Tibial artery (tissue), 4 donors: ENCODE measurements around the gene NADK.

Experiments
- DNase-seq, 2 donors: peaks; one replicate each; pipeline ENCODE4 v3.0.0-alpha.2; 2019
- H3K27ac ChIP-seq, 2 donors: fragments of 200-600 bp; sonication (generic) in 1 of 2; 1 replicate in 1 of 2; 2 replicates in 1 of 2; pipeline ENCODE4 v1.5.1; 2018 to 2019; ENCODE audit warnings: mild to moderate bottlenecking in 1 of 2
- H3K27me3 ChIP-seq, 2 donors: fragments of 200-600 bp; sonication (generic) in 1 of 2; one replicate each; pipeline versions ENCODE4 v1.5.1 to v1.6.0; 2016 to 2019
- H3K36me3 ChIP-seq, 3 donors: fragments of 200-600 bp; sonication (generic) in 2 of 3; one replicate each; pipeline ENCODE4 v1.5.1; 2016 to 2019; ENCODE audit warnings: mild to moderate bottlenecking in 2 of 3
- H3K4me1 ChIP-seq, 4 donors: fragments of 200-600 bp; sonication (generic) in 2 of 4; 1 replicate in 3 of 4; 2 replicates in 1 of 4; pipeline ENCODE4 v1.5.1; 2016 to 2019
- H3K4me3 ChIP-seq, 2 donors: fragments of 200-600 bp; sonication (generic) in 1 of 2; 1 replicate in 1 of 2; 2 replicates in 1 of 2; pipeline ENCODE4 v1.5.1; 2018 to 2019; ENCODE audit warnings: mild to moderate bottlenecking in 2 of 2
- H3K9me3 ChIP-seq, 3 donors: fragments of 200-600 bp; sonication (generic) in 1 of 3; one replicate each; pipeline ENCODE4 v1.5.1; 2016 to 2019
- CTCF ChIP-seq, 2 experiments: fragments of 200-600 bp in 1 of 2; fragments of 450-650 bp in 1 of 2; IDR thresholded peaks; one replicate each; pipeline ENCODE4 v1.5.1; 2017 to 2019; ENCODE audit warnings: antibody characterized with exemption in 2 of 2, mild to moderate bottlenecking in 1 of 2, moderate library complexity in 1 of 2
- intact Hi-C: fragments of 100-400 bp; cut with DNase I; formaldehyde crosslinking; loops from one replicate; pipeline ENCODE4 v1.15.0; 2023; ENCODE audit warnings: low total_unique reads

NADK gene

GRCh38 chr1:1785666-1786065 lies 7.4 kb upstream of the NADK start:
- intact Hi-C loops = loop anchor here (10.0 kb wide), 1 partner anchor 109 kb away; the partner anchor contains the start of gene GNB1
- Histone ChIP-seq H3K4me1 (peaks cover 8 to 30% (median 27%) of the 10 kb centered on the region in 4 donors), H3K4me3 (no peak overlapping the region), H3K9me3 (no peaks in the 10 kb centered on the region), H3K27me3 (no peaks in the 10 kb centered on the region), H3K36me3 (peaks cover 52 to 64% (median 58%) of the 10 kb centered on the region in 3 donors), H3K27ac (no peak overlapping the region)
- TF ChIP-seq CTCF (IDR thresholded peaks at IDR 0.05) = no peak
- DNase-seq = no peak

- intact Hi-C loops = loop anchor here (10.0 kb wide), 1 partner anchor 110 kb away; the partner anchor contains the start of gene GNB1
Observed at GRCh38 chr1:1784933-1785332, 6.7 kb upstream of the NADK start.

DNA sequence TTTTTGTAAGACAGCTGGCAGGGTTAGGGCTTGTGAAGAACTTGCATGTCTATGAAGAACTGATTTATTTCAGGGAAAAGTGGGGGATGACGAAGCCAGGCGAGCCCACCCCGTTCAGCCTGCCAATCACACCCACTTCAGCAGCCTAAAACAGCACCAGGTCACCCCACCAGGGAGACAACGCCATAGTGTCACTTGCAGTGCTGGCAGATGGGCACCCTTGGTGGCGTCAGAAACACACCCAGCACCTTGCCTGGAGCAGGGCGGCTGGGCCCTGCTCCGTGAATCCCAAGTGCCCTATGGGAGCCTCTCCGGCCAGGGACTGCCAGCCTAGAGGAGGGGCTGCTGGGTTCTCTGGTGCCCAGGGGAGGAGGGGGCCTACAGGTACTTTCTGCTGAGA lies 5.0 kb upstream of the NADK start:
- H3K36me3 ChIP-seq = peaks cover 30 to 41% (median 36%) of the 10 kb centered on the region in 3 donors
- H3K27ac ChIP-seq = peak overlapping the region; percentile 64 to 73
- H3K27me3 ChIP-seq = no peaks in the 10 kb centered on the region
- peaks cover 8 to 49% (median 42%) of the 10 kb centered on the region in 4 donors for H3K4me1 ChIP-seq
- no peak for DNase-seq
- no peak for TF ChIP-seq CTCF (IDR thresholded peaks at IDR 0.05)
- H3K9me3 ChIP-seq = no peaks in the 10 kb centered on the region
- intact Hi-C loops = loop anchor here (10.0 kb wide), 1 partner anchor 111 kb away; the partner anchor contains the start of gene GNB1
- H3K4me3 ChIP-seq = peak overlapping the region in 1 of 2 donors; percentile 32

More at GRCh38 chr1:1784933-1785332, 6.7 kb upstream of the NADK start:
- H3K4me3 ChIP-seq = no peak overlapping the region
- no peaks in the 10 kb centered on the region for H3K27me3 ChIP-seq
- H3K36me3 ChIP-seq = peaks cover 46 to 57% (median 52%) of the 10 kb centered on the region in 3 donors
- H3K4me1 ChIP-seq = peaks cover 8 to 36% (median 32%) of the 10 kb centered on the region in 4 donors
- H3K9me3 ChIP-seq = no peaks in the 10 kb centered on the region
- DNase-seq = no peak
- TF ChIP-seq CTCF (IDR thresholded peaks at IDR 0.05) = no peak
- no peak overlapping the region for H3K27ac ChIP-seq

- peak; percentile 86 to 87 for DNase-seq
- no peak for TF ChIP-seq CTCF (IDR thresholded peaks at IDR 0.05)
- H3K9me3 ChIP-seq = no peaks in the 10 kb centered on the region
- H3K4me1 ChIP-seq = peaks cover 8 to 49% (median 42%) of the 10 kb centered on the region in 4 donors
- intact Hi-C loops = loop anchor here (10.0 kb wide), 1 partner anchor 112 kb away; the partner anchor contains the start of gene GNB1
- H3K27ac ChIP-seq = peak overlapping the region; percentile 64 to 73
- H3K27me3 ChIP-seq = no peaks in the 10 kb centered on the region
- H3K36me3 ChIP-seq = peaks cover 23 to 33% (median 29%) of the 10 kb centered on the region in 3 donors
- H3K4me3 ChIP-seq = peak overlapping the region; percentile 32 to 46
Observed at GRCh38 chr1:1782399-1783221, 4.3 kb upstream of the NADK start.

DNA sequence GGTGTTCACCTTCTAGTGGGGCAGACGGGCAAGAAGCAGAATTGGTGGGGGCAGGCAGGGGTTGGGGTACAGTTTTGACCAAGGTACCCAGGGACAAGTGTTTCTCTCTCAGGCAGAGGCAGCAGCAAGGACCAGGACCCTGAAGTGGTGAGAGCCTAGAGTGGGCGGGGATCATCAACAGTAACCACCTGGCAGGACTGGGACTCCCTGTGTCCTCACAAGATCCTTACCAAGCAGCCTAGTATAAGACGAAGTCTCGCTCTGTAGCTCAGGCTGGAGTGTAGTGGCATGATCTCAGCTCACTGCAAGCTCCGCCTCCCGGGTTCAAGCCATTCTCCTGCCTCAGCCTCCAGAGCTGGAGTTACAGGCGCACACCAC lies 3.2 kb upstream of the NADK start:
- no peaks in the 10 kb centered on the region for H3K27me3 ChIP-seq
- TF ChIP-seq CTCF (IDR thresholded peaks at IDR 0.05) = no peak
- H3K27ac ChIP-seq = peak overlapping the region; percentile 64 to 73
- H3K9me3 ChIP-seq = no peaks in the 10 kb centered on the region
- intact Hi-C loops = loop anchor here (10.0 kb wide), 1 partner anchor 113 kb away; the partner anchor contains the start of gene GNB1
- H3K4me3 ChIP-seq = peak overlapping the region in 1 of 2 donors; percentile 46
- H3K4me1 ChIP-seq = peaks cover 8 to 55% (median 49%) of the 10 kb centered on the region in 4 donors
- no peak for DNase-seq
- H3K36me3 ChIP-seq = peaks cover 12 to 22% (median 18%) of the 10 kb centered on the region in 3 donors
